IPS DF 4.7 (cell line): ENCODE results near the gene CFAP100.

Source experiments
- DNase-seq: peaks from one replicate; pipeline ENCODE4 v3.0.0-alpha.2; 2013; ENCODE audit warnings: low spot score; ENCODE audit errors: extremely low read depth

CFAP100 gene

DNA sequence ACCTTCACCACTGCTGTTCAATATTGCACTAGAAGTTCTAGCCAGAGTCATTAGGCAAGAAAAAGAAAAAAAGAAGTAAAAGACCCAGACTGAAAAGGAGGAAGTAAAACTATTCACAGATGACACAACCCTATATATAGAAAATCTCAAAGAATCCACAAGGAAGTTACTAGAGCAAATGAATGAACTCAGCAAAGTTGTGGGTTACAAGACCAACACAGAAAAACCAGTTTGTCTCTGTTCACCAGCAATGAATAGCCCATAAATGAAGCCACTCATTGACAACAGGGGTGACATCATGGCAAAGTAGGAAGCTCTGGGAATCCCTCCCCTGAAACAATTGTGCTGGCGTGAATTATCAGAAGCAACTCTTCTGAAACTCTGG, 4.6 kb downstream of the CFAP100 start:
- no peak for DNase-seq

DNA sequence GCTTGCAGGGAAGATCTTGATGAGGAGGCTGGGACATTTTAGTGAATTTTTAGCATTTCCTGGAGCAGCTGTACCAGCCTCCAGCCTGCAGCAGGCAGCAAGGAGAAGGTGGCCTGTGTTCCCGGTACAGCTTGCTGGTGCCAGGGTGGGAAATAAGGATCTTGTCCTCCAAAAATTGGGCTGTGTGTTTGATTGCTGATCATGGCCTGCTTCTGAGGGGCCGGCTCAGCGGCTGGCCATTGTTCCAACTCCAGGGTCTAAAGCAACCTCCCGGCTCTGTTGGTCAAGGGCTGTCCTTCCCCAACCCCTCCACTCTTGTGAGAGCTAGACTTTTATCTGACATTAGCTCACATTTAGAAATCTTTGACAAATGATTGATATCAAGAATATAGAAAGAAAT, 5.0 kb downstream of the CFAP100 start:
- no peak for DNase-seq

DNA sequence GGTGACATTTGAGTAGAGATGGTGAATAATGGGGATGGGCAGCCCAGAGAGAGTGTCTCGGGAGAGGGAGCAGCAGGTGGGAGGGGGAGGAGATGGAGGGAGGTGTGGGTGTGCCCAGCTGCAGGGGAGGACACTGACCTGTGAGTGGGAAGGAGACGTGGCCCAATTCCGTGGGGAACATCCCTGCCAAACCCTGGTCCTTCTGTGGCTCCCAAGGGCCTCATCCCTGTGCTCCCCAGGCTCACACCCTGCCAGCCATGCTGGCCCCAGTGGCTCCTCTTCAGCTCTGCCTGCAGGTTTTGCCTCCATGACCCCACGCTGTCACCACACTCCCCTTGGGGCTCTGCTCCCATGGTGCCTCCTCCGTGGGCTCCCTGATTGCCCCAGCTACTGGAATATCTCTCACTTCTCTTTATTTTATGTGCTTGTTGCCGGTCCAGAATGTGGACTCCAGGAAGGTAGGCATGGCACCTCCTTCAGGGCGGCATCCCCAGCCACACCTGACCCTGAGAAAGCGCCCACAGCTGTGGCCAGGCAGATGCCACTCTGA, 7.0 kb downstream of the CFAP100 start:
- no peak for DNase-seq

DNA sequence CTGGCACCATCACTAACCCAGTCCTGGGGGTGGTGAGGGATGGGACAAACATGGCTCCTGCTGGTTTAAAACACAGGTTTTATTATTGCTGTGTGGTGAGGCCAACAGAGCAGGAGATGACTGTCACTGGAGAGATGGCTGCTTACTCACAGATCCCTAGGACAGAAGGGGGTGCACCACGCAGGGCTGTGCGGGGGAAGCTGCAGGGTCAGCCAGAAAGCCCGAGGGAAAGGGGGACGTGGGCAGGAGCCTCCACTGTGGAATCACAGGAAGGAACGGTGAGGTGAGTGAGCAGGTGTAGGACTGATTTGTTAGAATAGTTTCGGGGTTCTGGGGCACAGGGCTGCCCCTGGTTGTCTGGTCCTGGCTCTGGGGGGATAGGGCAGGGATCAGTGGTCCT, 7.5 kb downstream of the CFAP100 start:
- DNase-seq = no peak

DNA sequence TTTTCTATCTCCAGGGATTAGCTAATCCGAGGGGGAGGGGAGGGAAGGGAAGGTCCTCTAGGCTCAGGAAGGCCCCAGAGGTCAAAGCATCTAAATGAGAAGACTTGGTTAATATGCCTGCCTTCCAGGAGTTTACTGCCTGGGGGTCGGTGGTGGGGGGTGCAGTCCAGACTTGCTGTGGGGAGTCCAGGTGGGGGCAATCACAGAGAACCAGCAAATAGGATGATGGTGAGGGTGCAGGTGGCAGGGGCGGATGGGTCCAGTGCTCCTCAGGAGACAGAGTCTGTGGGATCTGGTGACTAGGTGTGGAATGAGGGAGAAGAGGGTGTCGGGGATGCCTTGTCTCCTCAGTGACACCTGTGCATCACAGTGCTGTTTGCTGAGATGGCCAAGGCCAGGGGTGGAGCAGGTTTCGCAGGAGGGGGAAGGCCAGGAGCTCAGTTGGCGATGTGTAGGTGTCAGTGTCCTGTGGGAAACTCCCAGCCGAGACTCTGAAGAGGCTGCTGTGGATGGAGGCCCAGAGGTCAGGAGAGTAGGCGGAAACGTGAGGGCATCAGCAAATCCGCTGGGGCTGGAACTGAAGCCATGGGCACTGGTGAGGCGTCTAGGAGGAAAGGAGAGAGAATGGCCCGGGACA, 8.1 kb downstream of the CFAP100 start:
- DNase-seq = no peak

DNA sequence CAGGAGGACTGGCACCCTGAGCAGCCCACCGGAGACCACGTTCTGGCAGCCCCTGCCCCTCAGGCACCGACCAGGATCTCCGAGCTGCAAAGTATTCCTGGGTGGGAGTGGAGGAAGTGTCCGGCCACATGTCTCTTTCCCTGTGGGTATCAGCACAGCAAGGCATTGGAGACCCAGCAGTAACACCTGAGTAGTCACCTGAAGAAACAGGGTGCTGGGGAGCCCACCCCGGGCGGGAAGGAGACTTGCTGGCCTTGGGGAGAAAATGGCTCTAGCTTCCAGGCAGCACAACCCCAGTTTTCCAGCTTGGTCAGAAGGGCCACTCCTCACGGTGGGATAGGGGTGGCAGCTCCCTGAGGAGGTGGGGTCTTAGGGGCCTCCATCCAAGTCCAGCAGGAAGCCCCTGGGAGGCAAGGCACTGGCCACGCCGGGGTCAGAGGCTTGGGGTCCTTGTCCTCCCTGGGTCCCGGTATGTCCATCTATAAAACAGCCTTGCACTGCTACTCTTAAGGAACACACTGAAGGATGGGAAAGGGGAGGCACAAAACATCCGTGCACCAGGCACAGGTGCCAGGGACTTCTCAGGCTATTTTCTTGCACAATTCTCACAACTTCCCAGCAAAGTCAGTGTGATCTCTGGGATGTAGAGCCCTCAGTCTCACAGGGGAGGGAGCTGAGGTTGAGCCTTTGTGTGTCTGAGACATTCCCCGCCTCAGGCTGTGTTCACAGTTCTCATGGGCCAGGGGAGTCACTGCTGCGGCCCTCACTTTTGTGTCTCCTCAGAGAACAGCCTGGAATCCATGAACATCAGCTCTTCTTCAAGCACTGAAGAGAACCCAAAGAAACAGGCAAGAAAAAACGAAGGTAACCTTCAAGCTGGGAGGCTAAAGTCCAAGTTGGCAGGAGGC, 11.9 kb downstream of the CFAP100 start:
- no peak for DNase-seq

DNA sequence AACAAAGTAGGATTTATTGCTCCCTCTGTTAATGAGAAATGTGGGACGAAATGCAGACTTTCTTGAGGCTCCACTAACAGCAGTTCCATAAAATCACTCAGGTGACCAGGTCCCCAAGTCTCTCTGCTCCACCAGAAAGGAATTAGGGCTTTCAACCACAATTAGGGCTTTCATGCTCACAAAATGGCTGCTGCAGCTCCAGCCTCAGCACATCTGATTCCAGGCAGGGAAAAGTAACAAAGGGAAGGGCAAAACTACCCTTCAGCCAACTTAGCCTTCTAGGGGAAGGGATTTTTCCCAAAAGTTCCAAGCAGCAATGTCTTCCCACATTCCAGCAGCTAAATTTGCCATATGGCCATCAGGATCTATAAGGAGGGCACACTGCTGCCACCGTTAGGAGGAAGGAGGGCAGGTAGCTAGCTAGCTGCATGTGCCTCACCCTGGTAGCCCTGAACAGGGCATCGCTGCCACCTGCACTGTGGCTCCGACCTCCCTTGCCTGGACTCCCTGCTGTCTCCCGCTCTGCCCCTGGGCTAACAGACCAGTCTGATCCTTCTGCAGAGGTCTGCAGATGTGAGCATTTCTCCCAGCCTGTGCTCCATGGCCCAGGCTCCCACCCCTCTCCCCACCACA, 12.8 kb downstream of the CFAP100 start:
- DNase-seq = no peak

DNA sequence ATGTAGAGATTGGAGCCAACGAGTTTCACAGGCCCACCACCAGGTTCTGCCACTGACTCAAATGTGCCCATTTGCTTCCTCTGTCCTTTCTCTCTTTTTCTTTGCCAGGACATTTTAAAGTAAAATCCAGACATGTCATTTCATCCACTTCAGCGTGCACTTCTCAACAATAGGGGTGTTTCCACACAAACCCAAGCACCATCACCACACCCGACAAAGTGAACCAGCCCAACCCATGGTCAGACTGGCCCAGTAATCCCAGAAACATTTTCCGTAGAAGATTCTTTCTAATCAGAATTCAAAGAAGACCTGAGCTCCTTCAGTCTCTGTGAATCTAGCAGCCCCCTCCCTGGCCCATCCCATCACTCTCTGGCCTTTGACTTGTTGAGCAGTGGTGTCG, 13.4 kb downstream of the CFAP100 start:
- no peak for DNase-seq

DNA sequence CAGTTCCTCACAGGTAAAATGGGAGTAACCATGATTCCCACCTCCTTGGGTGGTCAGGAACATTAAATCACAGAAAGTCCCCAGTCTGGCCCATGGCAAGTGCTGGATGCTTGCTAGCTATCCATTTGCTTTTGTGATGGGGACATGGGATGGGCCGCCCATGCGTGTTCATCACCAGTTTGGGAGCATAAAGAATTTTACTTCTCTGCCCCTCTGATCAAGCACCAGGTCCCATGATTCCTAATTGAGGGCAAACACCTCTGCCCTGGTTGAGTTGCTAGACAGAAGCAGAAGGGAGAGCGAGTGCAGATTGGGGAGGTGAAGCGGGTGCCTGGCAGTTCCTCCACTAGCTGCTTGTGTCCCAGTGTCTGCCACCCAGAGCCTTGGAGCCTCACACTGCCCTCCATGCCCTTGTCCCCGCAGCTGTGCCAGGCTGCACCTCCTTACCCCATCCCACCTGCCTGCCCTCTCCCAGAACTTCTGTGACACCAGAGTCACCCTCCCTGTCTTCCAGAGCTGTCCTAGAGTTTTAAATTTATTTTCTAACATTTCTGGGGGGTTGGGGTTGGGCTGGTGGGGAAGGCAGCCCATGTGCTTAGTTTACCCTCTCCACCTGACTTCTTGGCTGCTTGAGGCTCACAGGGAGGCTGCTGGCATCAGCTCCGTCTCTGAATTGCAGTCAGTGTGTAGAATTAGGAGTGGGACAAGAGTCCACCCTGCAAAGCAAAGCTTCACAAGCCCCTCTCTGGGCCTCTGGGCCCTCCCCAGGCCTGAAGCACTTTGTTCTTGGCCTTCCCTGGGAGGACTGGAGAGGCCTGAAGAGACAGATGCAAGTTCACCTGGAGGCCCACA, 18.4 kb downstream of the CFAP100 start:
- no peak for DNase-seq

DNA sequence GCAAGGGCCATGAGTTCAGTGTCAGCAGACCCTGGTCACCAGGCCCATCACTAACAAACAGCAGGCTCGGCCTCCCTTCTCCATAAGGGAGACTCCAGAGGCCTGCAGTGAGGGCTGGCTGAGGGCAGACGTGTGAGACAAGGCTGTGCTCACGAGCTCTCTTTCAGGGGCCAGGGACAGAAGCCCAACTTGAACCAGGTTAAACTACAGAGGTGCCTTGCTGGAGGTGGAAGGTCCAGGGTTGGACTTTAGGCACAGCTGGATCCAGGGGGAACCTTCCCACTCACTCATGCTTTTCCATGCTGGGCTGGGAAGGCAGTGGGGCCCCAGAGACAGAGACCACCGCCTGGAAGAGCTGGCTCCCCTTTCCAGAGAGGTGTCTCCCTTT, 19.0 kb downstream of the CFAP100 start:
- no peak for DNase-seq

DNA sequence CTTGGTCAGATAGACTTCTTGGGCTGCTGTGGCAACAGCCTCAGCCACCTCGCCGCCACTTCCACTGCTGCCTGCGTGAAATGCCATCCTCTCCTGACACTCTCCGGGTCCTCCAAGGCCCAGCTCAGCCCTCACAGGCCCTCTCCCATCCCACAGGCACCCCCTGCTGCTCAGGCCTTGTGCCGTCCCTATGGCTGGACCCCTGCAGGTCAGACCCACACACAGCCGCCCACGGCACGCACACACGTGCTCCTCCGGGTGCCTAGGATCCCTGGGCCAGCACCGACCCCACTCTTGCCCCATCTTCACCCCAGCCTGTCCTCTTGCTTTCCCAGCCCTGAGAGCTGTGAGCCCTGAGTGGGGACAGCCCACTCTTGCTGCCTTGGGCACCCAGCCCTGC, 19.7 kb downstream of the CFAP100 start:
- DNase-seq = no peak

DNA sequence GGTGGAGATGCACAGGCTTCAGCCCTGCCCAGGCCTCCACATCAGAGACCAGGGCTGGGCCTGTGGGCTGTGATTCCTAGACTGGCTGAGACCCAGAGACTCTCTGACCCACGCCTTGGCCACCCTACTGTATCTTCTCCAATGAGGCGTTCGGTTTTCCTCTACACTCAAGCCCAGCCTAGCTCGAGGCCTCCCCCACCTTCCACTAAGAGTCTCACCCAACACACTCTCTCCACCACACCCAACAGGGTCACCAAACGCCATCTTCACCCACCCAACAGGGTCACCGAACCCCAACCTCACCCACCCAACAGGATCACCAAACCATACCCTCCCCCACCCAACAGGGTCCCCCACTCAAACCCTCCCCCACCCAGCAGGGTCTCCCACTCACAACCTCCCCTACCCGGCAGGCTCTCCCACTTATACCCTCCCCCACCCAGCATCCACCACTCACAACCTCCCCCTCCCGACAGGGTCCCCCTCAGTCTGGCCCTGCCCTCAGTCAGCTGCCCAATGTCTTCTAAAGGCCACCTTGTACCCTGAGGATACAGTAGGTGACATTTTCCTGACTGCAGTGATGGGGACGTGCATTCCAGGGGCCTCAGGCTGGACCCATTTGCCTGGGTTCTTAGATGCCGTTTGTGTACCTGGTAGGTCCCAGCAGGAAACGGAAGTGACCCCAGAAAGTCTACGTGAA, 20.4 kb downstream of the CFAP100 start:
- no peak for DNase-seq

DNA sequence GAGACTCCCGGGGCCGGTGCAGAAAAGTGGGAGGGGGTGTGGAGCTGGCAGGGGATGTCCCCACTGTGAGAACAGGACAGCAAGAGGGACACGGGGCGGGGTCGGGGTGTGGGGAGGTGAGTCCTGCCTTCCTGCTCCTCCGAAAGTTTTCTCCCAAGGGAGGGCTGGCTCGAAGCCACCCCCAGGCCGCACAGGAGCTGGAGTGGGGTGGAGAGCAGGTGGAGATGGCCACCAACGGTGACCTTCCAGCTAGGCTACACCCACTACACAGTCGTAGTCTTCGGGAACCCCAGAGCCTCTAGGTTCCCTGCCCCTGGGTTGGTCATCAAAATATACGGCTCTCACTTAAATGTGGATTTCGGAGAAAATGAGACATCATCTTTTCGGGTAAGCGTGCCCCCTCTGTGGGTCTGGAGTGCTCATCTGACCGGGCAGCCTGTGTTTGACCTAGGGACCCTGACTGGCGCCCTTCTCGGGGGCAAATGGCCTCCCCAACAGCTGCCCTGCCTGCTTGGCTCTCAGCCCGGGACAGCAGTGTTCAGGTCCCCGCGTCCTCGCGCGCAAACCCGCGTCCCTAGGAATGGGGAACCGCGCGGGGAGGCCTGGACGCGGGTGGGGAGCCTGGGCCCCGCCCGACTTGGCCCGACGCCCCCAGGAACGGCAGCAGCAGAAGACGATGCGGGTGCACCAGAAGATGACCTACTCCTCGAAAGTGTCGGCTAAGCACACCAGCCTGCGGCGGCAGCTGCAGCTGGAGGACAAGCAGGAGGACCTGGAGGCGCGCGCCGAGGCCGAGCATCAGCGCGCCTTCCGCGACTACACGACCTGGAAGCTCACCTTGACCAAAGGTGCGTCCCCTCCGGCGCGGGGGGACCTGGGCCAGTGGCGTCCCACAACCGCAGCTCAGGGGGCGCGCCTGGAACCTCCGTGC, 21.2 kb downstream of the CFAP100 start:
- no peak for DNase-seq

DNA sequence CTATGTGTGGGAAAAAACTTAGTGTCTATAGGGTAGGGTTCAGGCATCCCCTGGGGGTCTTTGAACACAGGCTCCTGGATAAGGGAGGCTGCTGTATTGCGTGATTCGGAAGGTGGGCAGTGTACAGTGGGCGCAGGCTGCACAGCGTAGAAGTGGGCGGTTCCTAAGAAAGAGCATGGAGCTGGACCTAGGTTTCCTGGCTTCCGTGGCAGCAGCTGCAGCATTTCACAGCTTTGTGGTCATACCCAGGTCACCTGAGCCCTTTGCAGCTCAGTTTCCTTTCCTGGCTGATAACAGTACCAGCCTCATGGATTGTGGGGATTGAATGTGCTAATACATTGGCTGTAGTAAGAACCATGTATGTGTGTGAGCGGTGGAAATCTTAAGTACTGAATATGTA, 22.2 kb downstream of the CFAP100 start:
- DNase-seq = no peak

DNA sequence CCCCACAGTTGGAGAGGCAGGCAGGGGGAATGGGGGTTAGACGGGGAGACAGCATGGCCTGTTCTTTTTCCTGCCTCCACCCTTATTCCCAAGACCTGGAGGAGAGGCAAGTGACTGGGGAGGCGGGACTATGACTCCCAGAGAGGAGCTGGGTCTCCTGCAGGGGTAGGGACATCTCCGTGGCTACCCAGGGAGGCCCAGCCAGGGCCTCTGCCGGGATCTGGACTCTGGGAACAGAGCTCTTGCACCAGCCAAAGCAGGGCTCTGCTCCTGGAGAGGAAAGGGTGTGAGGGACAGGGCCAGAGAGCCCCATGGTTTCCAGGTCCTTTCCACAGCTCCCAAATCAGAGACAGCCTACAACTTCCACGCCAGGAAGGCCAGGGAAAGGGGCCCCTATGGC, 22.8 kb downstream of the CFAP100 start:
- DNase-seq = no peak

DNA sequence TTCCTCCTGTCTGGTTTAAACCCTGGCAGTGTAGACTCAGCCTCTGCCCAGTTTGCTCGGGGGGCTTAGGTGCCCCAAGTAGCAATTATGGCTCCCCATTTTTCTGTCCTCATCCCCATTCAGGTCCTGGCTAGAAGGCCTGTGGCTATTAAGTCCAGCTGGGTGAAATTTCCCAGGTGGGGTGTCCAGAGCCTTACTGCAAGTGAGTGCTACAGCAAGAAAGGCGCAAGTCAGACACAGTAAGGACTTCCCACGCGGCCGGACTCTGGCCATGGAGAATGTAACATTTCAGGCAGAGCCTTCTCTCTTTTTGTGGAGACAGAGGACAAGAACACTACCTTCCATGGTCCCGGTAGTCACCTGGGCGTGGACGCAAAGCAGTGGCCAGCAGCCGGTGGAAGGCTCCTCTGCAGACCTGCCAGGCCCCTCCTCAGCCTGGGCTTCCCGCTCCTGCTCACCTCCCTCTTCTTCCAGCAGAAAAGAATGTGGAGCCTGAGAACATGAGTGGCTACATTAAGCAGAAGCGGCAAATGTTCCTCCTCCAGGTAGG, 23.3 kb downstream of the CFAP100 start:
- no peak for DNase-seq

DNA sequence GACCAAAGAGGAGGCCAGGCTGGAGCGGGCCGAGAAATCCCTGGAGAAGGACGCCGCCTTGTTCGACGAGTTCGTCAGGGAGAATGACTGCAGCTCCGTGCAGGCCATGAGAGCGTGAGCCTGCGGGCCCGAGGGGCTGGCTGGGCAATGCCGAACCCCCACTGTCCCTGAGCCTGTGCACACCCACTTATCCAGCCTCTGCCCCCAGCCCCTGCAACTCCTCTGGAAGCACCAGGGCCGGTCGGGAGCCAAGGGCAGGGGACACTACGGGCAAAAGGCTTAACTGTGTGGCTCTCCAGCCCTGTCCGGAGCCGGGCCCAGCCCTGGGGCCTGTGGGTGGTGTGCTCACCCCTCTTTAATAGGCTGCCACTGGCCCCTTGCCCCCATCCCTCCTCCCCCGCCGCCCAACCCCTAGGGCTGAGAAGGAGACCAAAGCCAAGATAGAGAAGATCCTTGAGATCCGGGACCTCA, 24.0 kb downstream of the CFAP100 start:
- no peak for DNase-seq

DNA sequence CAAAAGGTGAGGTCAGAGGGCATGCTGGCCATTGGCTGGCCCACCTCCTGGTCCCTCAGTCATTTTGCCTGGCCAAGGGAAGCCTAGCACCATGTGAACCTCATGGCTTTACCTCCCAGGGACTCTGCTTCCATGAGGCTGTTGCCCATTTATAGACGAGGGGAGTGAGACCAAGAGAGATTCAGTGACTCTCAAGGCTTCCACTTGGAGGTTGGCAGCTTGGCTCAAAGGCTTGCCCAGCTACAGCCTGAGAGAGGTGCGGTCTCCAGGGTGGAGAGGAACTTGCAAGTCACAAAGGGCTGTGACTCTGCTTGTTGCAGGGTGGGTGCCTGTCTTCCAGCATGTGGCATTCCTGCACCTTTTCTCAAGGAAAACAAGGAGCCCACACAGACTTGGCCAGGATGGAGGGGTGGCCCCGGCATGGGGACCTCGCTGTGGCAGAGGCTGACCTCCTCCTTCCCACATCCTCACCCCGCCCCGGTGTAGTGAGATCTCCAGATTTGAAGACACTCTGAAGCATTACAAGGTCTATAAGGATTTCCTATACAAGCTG, 24.5 kb downstream of the CFAP100 start:
- no peak for DNase-seq
